ENCODE results near the gene GIT1.

- TF ChIP-seq POLR2A (IDR thresholded peaks at IDR 0.05) = no peak
- TF ChIP-seq, protein P1, sequence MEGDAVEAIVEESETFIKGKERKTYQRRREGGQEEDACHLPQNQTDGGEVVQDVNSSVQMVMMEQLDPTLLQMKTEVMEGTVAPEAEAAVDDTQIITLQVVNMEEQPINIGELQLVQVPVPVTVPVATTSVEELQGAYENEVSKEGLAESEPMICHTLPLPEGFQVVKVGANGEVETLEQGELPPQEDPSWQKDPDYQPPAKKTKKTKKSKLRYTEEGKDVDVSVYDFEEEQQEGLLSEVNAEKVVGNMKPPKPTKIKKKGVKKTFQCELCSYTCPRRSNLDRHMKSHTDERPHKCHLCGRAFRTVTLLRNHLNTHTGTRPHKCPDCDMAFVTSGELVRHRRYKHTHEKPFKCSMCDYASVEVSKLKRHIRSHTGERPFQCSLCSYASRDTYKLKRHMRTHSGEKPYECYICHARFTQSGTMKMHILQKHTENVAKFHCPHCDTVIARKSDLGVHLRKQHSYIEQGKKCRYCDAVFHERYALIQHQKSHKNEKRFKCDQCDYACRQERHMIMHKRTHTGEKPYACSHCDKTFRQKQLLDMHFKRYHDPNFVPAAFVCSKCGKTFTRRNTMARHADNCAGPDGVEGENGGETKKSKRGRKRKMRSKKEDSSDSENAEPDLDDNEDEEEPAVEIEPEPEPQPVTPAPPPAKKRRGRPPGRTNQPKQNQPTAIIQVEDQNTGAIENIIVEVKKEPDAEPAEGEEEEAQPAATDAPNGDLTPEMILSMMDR (IDR thresholded peaks at IDR 0.05) = no peak
Measured at GRCh38 chr17:29570521-29570920, 18.9 kb downstream of the GIT1 start.
